Keratinocyte (primary cell): ENCODE results near the gene ANKRD31. TPM values are rescaled to one million over a fixed set of nuclear protein-coding genes. Genes with fewer than 3 reads are reported as not detected.
A peak's percentile ranks its signal among the peaks of the same experiment; 100 is the strongest.

Experiments used
- DNase-seq: peaks from one replicate; pipeline ENCODE4 v3.0.0-alpha.2; 2011; ENCODE audit warnings: low read depth, missing footprints, low spot score
- FAIRE-seq: peaks from 2 replicates; lab custom pipeline; 2011; peaks lifted over from hg19 to GRCh38; lab: Jason Lieb, UNC
- H2AFZ ChIP-seq: 2 replicates; pipeline ENCODE4 v1.6.0; 2012; ENCODE audit warnings: low read length, control low read depth, inconsistent platforms; ENCODE audit not compliant: control insufficient read depth
- H3K27ac ChIP-seq: 2 replicates; pipeline ENCODE4 v1.5.1; 2011; ENCODE audit warnings: low read length; ENCODE audit not compliant: control insufficient read depth, insufficient read depth
- H3K27me3 ChIP-seq: 3 replicates; pipeline ENCODE4 v1.6.0; 2011; ENCODE audit warnings: low read length; ENCODE audit not compliant: control insufficient read depth, insufficient read depth; ENCODE audit errors: extremely low read depth
- H3K36me3 ChIP-seq, 2 experiments: 2 replicates in 1 of 2; 3 replicates in 1 of 2; pipeline ENCODE4 v1.5.1; 2011; ENCODE audit warnings: low read length in 2 of 2, mild to moderate bottlenecking in 1 of 2; ENCODE audit not compliant: control insufficient read depth in 2 of 2, insufficient read depth in 2 of 2; ENCODE audit errors: extremely low read depth in 1 of 2
- H3K4me1 ChIP-seq: 3 replicates; pipeline ENCODE4 v1.5.1; 2011; ENCODE audit warnings: low read length; ENCODE audit not compliant: control insufficient read depth, insufficient read depth; ENCODE audit errors: extremely low read depth
- H3K4me2 ChIP-seq: 3 replicates; pipeline ENCODE4 v1.6.0; 2011; ENCODE audit warnings: low read depth, low read length; ENCODE audit not compliant: control insufficient read depth, insufficient read depth; ENCODE audit errors: extremely low read depth
- H3K4me3 ChIP-seq, 3 experiments: fragments of 200-600 bp in 1 of 3; sonication (generic) in 1 of 3; 2 replicates in 2 of 3; 3 replicates in 1 of 3; pipeline ENCODE4 v1.5.1; 2011 to 2016; ENCODE audit warnings: low read length in 3 of 3, mild to moderate bottlenecking in 3 of 3, control low read depth in 2 of 3, inconsistent platforms in 1 of 3, low read depth in 1 of 3, mixed read lengths in 1 of 3, mixed run types in 1 of 3, moderate library complexity in 1 of 3; ENCODE audit not compliant: control insufficient read depth in 2 of 3, insufficient read depth in 2 of 3; ENCODE audit errors: extremely low read depth in 1 of 3
- H3K79me2 ChIP-seq: 2 replicates; pipeline ENCODE4 v1.6.0; 2012; ENCODE audit warnings: low read length; ENCODE audit not compliant: control insufficient read depth, insufficient read depth
- H3K9ac ChIP-seq: 3 replicates; pipeline ENCODE4 v1.6.0; 2011; ENCODE audit warnings: low read length; ENCODE audit not compliant: control insufficient read depth, insufficient read depth; ENCODE audit errors: extremely low read depth
- H3K9me1 ChIP-seq: 3 replicates; pipeline ENCODE4 v1.6.0; 2011; ENCODE audit warnings: low read length; ENCODE audit not compliant: control insufficient read depth, insufficient read depth; ENCODE audit errors: extremely low read depth
- H3K9me3 ChIP-seq: 2 replicates; pipeline ENCODE4 v1.5.1; 2012; ENCODE audit warnings: low read depth, low read length; ENCODE audit not compliant: control insufficient read depth
- H4K20me1 ChIP-seq: 3 replicates; pipeline ENCODE4 v1.6.0; 2011; ENCODE audit warnings: low read length; ENCODE audit not compliant: control insufficient read depth, insufficient read depth; ENCODE audit errors: extremely low read depth
- EZH2 ChIP-seq: IDR thresholded peaks from one replicate; pipeline ENCODE4 v1.6.1; 2012; ENCODE audit warnings: inconsistent platforms, mild to moderate bottlenecking, low read length, moderate library complexity
- dilution Hi-C: fragments of 300-500 bp; cut with MboI; formaldehyde crosslinking; loops from one replicate; pipeline ENCODE4 v1.7.0; 2020; ENCODE audit warnings: low sequenced_read_pairs; ENCODE audit not compliant: extremely low pct_ligation_motif_present
- polyA plus RNA-seq, 5 experiments: library from polyadenylated mRNA; depleted of rRNA in 3 of 5; stranded (reverse) in 3 of 5; stranded (forward) in 1 of 5; unstranded in 1 of 5; fragments of >200 nt; gene quantifications; 1 replicate in 1 of 5; 2 replicates in 3 of 5; 3 replicates in 1 of 5; pipeline versions ENCODE4 v1.2.1 to v1.2.3, GENCODE V29; 2011 to 2012; ENCODE audit warnings: missing spikeins in 2 of 5, low read depth in 1 of 5, low replicate concordance in 1 of 5
- TF ChIP-seq, protein P1 (sequence below), 3 experiments: IDR thresholded peaks in 1 of 3; conservative IDR thresholded peaks in 1 of 3; optimal IDR thresholded peaks in 1 of 3; 2 replicates in 2 of 3; 3 replicates in 1 of 3; pipeline versions ENCODE3 to v1.5.1; 2011; ENCODE audit warnings: low read length in 3 of 3, mild to moderate bottlenecking in 3 of 3, moderate library complexity in 2 of 3, control low read depth in 1 of 3, inconsistent platforms in 1 of 3; ENCODE audit not compliant: insufficient read depth in 2 of 3; ENCODE audit errors: extremely low read depth in 1 of 3

ANKRD31 gene
- polyA plus RNA-seq, 1 donor (not counting 4 experiments of a cell fraction or from before 2014, with no cell fraction given) = 0.18 TPM

DNA sequence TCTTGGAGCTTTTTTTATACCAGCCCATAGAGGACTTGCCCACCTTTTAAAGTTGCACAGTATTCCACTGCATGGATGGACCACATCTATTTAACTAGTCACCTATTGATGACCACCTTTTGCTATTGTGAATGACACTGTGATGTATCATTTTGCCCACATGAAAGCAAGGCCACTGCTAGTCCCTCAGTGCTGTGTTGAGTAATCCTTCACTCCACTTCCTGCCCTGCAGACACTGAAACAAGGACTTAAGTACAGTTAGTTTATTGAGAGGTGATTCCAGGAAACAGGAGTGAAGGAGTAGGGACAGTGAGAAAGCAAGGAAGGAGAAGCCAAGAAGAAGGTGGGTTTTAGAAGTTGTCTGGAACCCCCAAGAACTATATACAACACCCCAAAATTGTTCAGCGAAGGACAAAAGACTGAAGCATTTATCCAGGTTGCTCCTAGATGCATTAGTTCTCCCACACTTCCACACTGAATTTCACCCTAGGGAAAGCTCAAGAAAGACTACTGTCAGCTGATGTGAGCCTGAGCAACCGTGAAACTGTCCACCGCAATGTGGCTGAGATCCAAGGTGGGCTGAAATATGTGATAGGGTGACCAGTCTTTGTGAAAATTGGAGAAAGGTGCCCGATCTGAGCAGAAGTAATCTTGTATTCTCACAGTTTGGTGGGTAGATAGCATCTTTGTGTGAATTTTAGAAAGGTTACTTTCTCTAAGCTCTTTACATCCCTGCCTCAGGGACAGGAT lies 45.2 kb upstream of the ANKRD31 start:
- Histone ChIP-seq H3K36me3 (no peaks in the 10 kb centered on the region), H3K9ac (no peak overlapping the region), H3K9me3 (no peaks in the 10 kb centered on the region), H3K4me3 (no peak overlapping the region), H3K4me2 (no peak overlapping the region), H3K79me2 (no peaks in the 10 kb centered on the region), H3K9me1 (peaks cover 2% of the 10 kb centered on the region), H3K27ac (no peak overlapping the region), H4K20me1 (no peaks in the 10 kb centered on the region), H3K27me3 (no peaks in the 10 kb centered on the region), H3K4me1 (peaks cover 4% of the 10 kb centered on the region), H2AFZ (no peak overlapping the region)
- no peak for TF ChIP-seq EZH2
- TF ChIP-seq, protein P1, sequence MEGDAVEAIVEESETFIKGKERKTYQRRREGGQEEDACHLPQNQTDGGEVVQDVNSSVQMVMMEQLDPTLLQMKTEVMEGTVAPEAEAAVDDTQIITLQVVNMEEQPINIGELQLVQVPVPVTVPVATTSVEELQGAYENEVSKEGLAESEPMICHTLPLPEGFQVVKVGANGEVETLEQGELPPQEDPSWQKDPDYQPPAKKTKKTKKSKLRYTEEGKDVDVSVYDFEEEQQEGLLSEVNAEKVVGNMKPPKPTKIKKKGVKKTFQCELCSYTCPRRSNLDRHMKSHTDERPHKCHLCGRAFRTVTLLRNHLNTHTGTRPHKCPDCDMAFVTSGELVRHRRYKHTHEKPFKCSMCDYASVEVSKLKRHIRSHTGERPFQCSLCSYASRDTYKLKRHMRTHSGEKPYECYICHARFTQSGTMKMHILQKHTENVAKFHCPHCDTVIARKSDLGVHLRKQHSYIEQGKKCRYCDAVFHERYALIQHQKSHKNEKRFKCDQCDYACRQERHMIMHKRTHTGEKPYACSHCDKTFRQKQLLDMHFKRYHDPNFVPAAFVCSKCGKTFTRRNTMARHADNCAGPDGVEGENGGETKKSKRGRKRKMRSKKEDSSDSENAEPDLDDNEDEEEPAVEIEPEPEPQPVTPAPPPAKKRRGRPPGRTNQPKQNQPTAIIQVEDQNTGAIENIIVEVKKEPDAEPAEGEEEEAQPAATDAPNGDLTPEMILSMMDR (optimal IDR thresholded peaks at IDR 0.05 in 1 of 3, IDR thresholded peaks at IDR 0.05 in 1 of 3, conservative IDR thresholded peaks at IDR 0.05 in 1 of 3; ENCODE audit: extremely low read depth in 1 of 3, insufficient read depth in 2 of 3, low read length in 3 of 3) = no peak
- dilution Hi-C loops = no loop called here
- FAIRE-seq = peak; percentile 73
- DNase-seq = peak; percentile 9

DNA sequence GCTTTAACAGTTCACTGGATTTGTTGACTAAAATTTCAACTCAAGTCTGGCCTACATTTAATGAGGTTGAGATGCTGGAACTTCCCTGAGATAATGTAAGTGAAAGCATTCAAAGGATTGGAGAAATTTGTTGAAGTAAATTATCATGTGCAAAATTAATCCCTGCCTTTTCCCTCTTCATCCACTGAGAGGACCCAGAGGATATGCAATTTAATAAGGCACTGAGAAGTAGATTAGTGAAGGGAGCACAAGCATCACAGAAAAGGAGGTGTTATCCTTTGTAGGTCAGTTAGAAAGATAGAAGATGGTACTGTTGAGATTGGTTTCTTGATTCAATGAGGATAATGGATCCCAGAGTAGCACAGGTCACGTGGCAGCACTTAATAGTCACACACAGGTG lies 42.6 kb upstream of the ANKRD31 start:
- dilution Hi-C loops = no loop called here
- Histone ChIP-seq H3K79me2 (no peaks in the 10 kb centered on the region), H3K36me3 (no peaks in the 10 kb centered on the region), H3K9me3 (no peaks in the 10 kb centered on the region), H2AFZ (no peak overlapping the region), H3K4me1 (peaks cover 4% of the 10 kb centered on the region), H3K27ac (no peak overlapping the region), H3K4me2 (no peak overlapping the region), H3K9ac (no peak overlapping the region), H3K27me3 (no peaks in the 10 kb centered on the region), H3K9me1 (peaks cover 2% of the 10 kb centered on the region), H3K4me3 (no peak overlapping the region), H4K20me1 (no peaks in the 10 kb centered on the region)
- FAIRE-seq (no peak), DNase-seq (no peak)
- no peak for TF ChIP-seq EZH2
- TF ChIP-seq, protein P1 (optimal IDR thresholded peaks at IDR 0.05 in 1 of 3, IDR thresholded peaks at IDR 0.05 in 1 of 3, conservative IDR thresholded peaks at IDR 0.05 in 1 of 3; ENCODE audit: extremely low read depth in 1 of 3, insufficient read depth in 2 of 3, low read length in 3 of 3) = no peak
